GM11168 (cell line): Measurements from ENCODE around the gene TBCCD1.
"Not testable (repeated sequence)": the region's sequence is repeated elsewhere in the genome, so short reads cannot be mapped to it uniquely, and the experiment has no call there.

ENCODE experiments used
- in situ Hi-C: fragments of 300-500 bp; cut with MboI; formaldehyde crosslinking; loops from one replicate; pipeline ENCODE4 v1.12.0; 2022; ENCODE audit warnings: low sequenced_read_pairs; ENCODE audit not compliant: unreplicated experiment

The TBCCD1 gene

GRCh38 chr3:186520957-186521842 is 45.9 kb downstream of the TBCCD1 start:
- in situ Hi-C loops = no loop called here

- in situ Hi-C loops = no loop called here
Measured at GRCh38 chr3:186520431-186520830, 46.7 kb downstream of the TBCCD1 start.

GRCh38 chr3:186519021-186519658 is 48.0 kb downstream of the TBCCD1 start:
- in situ Hi-C loops = no loop called here

- in situ Hi-C loops = no loop called here
Measured at GRCh38 chr3:186517218-186517617, 49.9 kb downstream of the TBCCD1 start.

GRCh38 chr3:186516646-186517045 is 50.5 kb downstream of the TBCCD1 start:
- in situ Hi-C loops = no loop called here

GRCh38 chr3:186515125-186515524 is 52.0 kb downstream of the TBCCD1 start:
- in situ Hi-C loops = no loop called here

- in situ Hi-C loops = no loop called here
Measured at GRCh38 chr3:186514296-186515002, 52.7 kb downstream of the TBCCD1 start.

- in situ Hi-C loops = no loop called here
Measured at GRCh38 chr3:186513386-186513785, 53.8 kb downstream of the TBCCD1 start.

GRCh38 chr3:186512570-186513302 is 54.4 kb downstream of the TBCCD1 start:
- in situ Hi-C loops = no loop called here

- in situ Hi-C loops = no loop called here
Measured at GRCh38 chr3:186511702-186512101, 55.4 kb downstream of the TBCCD1 start.

- in situ Hi-C loops = no loop called here
Measured at GRCh38 chr3:186511245-186511644, 55.9 kb downstream of the TBCCD1 start.

- in situ Hi-C loops = no loop called here
Measured at GRCh38 chr3:186510374-186511079, 56.6 kb downstream of the TBCCD1 start.

GRCh38 chr3:186509423-186509822 is 57.7 kb downstream of the TBCCD1 start:
- in situ Hi-C loops = no loop called here

GRCh38 chr3:186506857-186507256 is 60.3 kb downstream of the TBCCD1 start:
- in situ Hi-C loops = no loop called here

- in situ Hi-C loops = no loop called here
Measured at GRCh38 chr3:186506191-186506739, 60.9 kb downstream of the TBCCD1 start.

- in situ Hi-C loops = no loop called here
Measured at GRCh38 chr3:186502966-186503712, 64.0 kb downstream of the TBCCD1 start.

- in situ Hi-C loops = no loop called here
Measured at GRCh38 chr3:186502138-186502948, 64.8 kb downstream of the TBCCD1 start.

- in situ Hi-C loops = not testable (repeated sequence)
Measured at GRCh38 chr3:186499949-186500348, 67.2 kb downstream of the TBCCD1 start.
